Ovary (tissue), 3 donors: ENCODE measurements around the gene GOSR2.

Experiments
- CTCF ChIP-seq, 3 donors: fragments of 450-650 bp in 2 of 3; fragments of 200-600 bp in 1 of 3; IDR thresholded peaks; one replicate each; pipeline versions ENCODE4 v1.5.1 to v1.8.0; 2016 to 2022; ENCODE audit warnings: antibody characterized with exemption in 3 of 3, mild to moderate bottlenecking in 1 of 3
- POLR2A ChIP-seq: fragments of 450-650 bp; IDR thresholded peaks from one replicate; pipeline ENCODE4 v1.6.1; 2017; ENCODE audit warnings: antibody characterized with exemption, mild to moderate bottlenecking, moderate library complexity
- donor health status: DM: no; HTN: no; CAD: no.

GRCh38 chr17:46943501-46944393 is 20.8 kb downstream of the GOSR2 start:
- TF ChIP-seq CTCF (IDR thresholded peaks at IDR 0.05) (no peak), POLR2A (no peak)
